OCI-M2 (cell line): Measurements from ENCODE around the gene ACSL3.
"Not testable (repeated sequence)": the region's sequence is repeated elsewhere in the genome, so short reads cannot be mapped to it uniquely, and the experiment has no call there.

ENCODE experiments used
- DNase-seq: peaks from one replicate; lab custom pipeline; 2025; ENCODE audit not compliant: unreplicated experiment; lab: John Stamatoyannopoulos, UW

The ACSL3 gene

DNA sequence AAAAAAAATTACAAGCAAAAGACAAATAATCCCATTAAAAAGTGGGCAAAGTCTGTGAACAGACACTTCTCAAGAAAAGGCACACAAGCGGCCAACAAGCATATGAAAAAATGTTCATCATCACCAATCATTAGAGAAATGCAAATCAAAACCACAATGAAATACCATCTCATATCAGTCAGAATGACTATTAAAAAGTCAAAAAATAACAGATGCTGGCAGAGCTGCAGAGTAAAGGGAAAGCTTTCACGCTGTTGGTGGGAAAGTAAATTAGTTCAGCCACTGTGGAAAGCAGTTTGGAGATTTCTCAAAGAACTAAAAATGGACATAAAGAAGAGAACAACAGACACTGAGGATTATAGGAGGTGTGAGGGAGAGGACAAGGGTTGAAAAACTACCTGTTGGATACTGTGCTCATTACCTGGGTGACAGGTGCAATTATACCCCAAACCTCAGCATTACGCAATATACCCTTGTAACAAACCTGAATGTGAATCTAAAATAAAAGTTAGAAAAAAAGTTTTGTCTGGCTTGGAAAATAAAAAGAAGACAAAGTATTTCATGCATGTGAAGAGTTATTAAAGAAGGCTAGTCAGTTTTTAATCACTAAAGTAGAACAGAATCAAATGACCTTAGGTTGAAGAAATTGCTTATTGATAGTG lies 8.7 kb upstream of the ACSL3 start:
- no peak for DNase-seq

DNA sequence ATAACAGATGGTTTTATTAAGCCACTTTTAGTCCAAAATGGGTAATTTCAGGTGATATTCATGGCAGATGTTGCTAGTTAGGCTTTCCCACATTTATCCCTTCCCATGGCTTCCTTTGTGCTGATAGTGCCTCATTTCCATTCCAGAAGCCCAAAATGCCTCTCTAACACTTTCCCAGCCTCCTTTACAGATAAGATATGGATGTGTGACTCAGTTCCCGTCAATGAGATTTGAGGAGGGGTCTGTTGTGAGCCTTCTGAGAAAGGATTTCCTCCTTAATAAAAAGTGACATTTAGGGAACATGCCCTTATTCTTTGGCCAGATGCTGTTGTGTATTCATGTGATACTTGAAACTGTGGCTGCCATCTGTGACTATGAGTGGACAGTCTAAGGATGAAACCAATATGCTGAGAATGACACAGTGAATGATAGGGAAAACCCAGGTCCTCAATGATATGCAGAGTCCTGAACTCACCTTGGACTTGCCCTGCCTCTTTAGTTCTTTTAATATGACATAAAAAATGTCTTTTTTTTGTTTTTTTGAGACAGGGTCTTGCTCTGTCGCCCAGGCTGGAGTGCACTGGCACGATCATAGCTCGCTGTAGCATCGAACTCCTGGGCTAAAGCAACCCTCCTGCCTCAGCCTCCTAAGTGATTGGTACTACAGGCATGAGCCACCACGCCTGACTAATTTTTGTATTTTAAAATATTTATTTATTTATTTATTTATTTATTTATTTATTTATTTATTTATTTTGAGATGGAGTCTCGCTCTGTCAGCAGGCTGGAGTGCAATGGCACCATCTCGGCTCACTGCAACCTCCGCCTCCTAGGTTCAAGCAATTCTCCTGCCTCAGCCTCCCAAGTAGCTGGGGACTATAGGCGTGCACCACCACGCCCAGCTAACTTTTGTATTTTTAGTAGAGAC lies 5.8 kb upstream of the ACSL3 start:
- no peak for DNase-seq

DNA sequence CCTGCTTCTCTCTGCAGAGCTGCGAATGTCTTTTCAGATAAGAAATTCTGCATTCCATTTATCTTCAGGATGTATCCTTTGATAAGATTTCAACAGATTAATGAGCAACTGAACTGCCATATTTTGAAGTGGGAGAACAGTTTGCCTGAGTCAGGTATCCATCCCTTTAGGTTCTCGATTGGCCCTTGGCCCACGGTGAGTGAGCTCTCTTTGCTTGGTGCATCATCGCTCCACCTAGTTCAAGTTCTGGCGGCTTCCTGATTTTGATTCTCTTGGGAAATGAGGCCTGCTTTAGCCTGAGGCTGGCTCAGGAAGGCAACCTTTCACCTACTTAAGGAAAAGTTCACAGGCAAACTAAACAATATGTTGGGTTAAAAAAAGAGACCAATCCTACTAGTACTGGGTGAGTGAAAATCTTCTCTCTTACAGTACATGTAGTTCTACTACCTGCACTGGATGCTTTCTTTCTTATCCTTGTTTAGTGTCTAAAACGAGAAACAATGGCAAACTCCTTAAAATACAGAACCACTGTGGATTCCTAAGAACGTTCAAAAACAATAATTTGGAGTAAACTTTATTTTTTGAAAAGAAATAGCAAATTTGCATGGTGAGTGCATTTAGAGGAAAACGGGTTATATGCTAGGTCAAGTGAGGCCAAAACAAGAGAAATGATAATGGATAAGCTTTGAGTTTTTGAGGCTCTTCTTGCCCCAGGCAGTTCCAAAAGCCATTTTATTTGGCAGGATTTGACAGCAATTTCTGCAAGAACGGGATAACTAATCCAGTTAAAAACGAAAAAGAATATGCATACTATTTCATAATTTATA lies 837 bp upstream of the ACSL3 start:
- DNase-seq = no peak

DNA sequence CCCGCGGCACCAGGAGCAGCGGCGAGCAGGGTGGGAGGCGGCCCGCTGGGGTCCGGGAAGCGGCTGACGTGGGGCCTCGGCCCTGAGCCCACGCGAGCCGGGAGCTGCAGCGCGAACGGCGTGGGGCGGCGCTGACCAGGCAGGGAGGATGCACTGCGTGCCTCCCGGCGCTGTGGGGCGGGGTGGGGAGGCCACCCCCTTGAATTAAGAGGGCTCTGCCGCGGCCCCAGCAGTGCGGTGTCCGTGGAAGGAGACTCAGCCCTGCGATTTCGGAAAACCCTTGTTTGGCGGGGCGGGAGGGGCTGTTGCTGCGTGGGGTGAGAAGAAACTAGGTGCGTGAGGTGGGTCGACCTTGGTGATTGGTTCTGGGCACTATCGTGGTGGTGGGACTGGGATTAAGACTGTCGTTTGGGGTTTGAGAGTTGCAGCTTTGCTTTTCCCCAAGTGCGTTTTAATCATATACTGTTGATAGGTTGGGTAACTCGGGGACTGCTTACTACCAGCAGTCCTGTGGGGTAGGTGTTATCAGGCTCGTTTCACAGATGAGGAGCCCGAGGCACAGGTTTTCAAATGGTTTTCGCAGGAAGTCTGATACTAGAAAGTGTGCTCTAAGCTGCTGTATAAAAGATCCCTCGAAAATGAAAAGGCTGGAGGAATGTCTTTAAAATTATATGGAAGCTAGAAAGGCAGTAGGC lies 722 bp downstream of the ACSL3 start:
- no peak for DNase-seq

DNA sequence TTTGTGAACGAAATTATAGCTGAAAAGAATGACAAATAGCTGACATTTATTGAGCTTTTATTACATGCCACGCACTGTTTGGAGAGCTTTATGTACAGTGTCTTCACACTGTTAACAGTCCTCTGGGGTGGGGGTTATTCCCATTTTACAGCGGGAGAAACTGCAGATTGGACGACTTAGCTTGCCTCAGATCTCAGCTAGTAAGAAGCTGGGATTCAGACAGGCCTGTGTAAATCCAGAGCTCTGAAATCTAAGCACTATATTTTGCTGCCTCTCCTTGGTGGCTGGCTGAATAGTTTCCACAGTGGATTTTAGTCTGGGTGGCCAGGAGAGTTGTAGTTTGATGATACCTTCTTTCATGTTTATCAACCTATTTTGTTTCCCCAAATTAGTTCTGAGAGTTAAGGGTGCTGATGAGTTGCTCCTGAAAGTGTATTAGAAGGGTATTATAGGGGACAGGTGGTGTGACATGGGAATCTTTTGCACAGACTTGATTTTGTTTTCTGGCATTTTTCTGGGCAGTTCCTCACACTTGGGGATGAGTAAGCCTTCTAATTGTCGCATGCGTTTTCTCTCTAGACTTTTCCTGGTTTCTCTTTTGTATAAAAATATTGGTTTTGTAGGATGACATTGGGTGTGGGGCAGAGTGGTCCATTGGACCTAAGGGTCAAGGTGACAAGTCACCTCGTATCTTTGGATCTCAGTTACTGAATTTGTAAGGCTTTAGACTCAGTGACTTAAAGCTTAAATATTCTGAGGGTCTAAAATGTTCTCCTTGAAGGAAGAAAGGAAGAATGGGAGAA lies 1.5 kb downstream of the ACSL3 start:
- DNase-seq = no peak

DNA sequence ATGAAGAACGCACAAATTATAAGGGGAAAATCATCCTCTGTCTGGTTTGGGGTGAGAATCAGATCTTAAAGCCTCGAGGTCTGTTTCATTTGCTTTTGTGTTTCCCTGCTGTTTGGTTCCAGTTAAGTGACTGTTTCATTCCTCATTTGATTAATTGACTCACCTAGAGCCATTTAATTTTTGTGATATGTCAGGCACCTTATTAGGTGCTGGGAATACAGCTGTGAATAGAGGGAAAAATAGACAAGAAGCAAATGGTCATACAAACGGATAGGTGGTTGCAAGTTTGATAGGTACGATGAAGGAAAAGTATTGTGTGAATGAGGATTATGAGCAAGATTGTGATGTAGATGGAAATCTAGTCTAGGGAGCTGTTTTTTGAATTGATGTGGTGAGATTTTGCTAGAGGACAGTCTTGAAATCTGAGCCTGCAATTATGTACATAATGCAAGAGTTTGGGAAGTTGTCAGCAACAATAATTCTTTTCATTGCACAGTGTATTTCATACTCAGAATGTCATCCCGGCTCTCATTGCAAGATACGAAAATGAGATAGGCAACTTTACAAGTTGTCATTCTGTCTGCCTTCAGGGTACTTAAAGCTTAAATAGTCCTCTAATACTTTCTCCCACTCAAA lies 2.2 kb downstream of the ACSL3 start:
- DNase-seq = no peak

DNA sequence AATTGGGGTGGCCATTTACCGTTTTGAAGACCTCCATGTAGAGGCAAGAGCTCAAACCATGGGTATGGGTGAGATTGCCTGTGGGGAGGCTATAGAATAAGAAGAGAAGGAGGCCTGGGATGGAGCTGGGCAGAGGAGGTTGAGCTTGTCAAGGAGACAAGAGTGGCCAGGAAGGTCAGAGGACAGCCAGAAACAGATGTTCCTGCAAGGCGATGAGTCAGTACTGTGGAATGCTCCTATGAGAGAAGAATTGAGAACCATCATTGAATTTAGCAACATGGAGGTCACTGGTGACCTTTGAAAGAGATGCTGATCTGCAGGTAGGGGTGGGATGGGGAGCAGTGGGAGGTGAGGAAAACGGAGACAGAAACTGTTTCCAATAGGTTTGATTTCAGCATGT lies 3.5 kb downstream of the ACSL3 start:
- DNase-seq = no peak

DNA sequence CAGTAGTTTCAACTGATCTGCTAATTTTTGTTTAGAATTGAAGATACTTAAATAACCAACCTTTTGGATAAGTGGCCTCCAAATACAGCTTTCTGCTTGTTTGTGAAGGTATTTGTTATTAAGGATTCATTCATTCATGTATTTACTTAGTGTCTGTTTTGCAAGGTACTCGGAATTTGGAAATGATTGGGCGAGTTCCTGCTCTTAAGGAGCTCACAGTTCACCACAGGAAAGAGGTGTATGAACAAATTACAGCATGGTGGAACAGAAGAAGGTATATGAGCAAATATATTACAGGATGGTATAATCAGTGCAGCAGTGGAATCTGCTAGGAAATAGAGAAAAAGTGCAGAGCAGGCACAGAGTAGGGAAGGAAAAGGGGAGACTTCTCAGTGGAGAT lies 4.5 kb downstream of the ACSL3 start:
- no peak for DNase-seq

DNA sequence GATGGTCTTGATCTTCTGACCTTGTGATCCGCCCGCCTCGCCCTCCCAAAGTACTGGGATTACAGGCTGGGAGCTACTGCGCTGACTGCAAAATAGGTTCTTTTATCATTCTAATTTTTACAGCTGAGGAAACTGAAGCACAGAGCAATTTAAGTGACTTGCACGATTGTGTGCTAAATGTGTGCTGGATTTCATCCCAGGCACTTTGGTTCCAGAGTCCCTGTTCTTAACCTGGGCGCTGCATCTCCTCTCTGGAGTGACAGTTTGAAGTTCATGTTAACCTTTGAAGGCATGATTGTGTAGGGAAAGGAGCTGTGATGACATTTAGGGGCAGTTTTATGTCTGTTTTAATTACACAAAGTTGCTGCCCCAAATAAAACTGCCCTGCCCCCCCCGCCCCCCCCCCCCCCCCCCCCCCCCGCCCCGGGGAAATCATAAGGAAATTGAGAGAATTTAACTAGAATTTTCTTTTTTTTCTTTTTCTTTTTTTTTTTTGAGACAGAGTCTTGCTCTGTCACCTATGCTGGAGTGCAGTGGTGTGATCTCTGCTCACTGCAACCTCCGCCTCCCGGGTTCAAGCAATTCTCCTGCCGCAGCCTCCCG lies 5.6 kb downstream of the ACSL3 start:
- no peak for DNase-seq

DNA sequence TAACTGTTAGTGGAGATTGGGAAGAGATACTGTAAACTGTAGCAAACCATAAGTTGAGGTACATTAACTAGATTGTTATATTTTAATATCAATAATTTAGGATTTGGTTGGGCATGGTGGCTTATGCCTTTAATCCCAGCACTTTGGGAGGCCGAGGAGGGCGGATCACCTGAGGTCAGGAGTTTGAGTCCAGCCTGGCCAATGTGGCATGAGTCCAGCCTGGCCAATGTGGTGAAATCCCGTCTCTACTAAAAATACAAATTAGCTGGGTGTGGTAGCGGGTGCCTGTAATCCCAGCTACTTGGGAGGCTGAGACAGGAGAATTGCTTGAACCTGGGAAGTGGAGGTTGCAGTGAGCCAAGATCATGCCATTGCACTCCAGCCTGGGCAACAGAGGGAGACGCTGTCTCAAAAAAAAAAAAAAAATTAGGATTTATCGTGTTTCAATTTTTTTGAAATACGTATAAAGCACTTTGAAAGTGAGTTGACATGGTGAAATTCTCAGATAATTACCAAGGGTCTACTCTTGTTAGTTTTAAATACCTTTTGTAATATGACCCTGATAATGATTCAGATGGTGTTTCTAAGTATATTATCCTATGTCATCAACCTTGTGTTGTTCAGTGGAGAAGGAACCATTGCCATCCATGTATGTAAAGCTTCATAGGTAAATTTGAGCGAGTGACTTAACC lies 7.9 kb downstream of the ACSL3 start:
- not testable (repeated sequence) for DNase-seq

DNA sequence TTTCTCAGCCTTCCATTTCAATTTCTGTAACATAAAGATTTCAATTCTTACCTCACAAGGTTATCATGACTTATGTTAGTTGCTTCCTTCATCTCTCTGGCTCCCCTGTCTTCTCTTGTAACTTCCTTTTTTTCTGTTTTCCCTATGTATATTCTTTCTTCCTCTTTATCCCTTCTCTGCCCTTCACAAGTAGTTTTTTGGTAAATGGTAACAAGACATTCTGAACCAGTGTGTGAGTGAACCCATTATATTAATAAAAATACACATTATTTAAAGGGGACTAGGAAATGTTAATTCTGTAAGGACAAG lies 8.4 kb downstream of the ACSL3 start:
- DNase-seq = no peak

DNA sequence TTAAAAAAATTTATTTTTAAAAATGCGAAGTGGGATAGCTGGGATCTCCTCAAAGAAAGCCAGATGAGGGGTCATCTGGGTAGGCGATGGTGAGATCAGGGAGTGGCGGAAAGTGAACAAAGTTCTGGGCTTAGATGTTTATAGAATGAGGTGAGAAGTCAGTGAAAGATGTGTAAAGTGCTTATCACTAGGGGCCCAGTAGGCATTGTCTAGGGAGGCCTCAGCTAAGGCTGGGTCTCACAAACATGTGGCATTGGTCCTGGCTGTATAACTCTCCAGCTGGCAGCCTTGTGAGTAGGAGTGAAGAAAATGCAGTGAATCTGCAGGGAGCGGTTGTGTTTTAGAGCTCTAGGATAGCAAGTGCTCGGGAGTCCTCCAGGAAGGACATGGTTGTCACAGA lies 10.5 kb downstream of the ACSL3 start:
- DNase-seq = no peak

DNA sequence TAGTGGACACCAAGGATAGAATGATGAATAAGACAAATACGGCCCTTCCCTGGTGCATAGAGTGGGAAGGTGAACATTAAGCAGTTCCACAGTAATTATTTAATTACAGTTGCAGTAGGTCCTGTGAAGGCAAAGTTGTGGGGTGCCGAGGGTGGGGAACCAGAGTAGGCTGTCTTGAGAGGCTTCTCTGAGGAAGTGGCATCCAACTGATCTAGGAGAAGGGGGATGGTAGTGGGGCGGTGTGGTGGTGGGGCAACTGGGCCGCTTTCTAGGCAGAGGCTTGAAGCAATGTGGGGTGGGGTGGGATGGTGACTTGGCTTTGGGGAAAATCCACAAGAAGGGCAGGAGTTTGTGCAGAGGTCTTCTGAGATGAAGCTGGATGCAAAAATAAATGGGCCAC lies 11.7 kb downstream of the ACSL3 start:
- DNase-seq = no peak

DNA sequence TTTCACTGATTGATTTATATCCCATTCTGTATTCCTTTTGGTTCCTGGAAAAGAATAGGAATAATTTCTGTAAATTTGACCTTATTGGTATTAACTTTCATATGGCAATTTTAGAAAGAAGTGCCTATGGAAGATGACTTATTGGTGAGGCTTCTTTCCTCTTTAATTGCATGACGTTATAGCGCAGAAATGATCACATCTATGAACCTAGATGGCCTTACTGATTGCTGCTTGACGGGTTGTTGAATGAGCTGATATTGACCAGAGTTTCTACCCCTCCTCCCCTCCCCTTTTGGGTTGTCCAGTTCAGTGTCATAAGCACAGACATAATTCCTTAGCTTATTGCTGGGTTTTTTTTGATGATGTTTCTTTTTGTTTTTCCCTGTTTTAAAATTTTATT lies 14.6 kb downstream of the ACSL3 start:
- no peak for DNase-seq

DNA sequence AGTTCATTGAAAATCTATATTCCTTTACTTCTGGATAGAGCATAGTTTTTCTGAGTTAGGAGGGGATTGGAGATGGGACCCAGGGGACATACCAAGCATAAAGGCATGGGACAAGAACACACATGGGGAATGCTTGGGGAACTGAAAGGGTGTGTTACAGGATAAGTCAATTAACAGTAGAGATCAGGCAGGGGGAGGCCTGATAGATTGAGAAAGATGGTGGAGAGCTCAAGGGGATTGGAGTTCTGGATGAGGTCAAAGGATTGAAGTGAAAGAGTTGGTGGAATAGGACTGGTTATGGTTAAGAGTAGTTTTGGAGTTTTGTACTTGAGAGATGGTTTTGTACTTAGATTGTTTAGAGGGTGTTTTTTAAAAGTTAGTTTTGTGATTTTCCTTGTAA lies 16.1 kb downstream of the ACSL3 start:
- no peak for DNase-seq

DNA sequence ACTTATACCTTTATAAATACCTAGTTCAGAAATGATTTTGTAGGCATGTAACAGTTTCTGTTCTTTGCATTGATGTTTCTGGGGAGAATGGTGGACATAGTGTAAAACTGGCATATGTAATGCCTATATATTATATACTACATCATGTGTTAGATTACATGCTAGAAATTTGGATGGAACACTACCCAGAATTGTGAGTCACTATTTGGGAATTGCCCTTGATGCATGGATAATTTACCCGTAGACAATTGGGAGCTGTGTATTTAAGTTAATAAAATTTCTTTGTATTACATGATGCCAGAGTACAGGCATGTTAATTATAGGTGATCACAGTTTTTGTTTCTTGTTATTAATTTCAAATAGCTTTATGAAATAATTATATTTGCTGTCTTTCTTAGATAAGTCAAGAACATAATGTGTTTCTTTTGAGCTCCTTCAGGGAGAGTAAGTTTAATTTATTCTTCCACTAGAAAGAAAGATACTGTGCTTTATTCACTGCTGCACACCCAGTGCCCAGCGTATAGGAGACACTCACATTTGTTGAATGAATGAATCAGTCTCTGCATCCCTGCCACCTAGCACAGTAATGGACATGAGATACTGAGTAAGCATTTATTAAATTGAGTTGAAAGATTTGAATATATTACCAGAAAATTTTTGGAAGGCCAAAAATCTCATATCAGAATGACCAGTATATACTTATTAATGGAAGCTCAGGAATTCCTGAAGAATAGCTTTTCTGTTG lies 16.9 kb downstream of the ACSL3 start:
- DNase-seq = no peak

DNA sequence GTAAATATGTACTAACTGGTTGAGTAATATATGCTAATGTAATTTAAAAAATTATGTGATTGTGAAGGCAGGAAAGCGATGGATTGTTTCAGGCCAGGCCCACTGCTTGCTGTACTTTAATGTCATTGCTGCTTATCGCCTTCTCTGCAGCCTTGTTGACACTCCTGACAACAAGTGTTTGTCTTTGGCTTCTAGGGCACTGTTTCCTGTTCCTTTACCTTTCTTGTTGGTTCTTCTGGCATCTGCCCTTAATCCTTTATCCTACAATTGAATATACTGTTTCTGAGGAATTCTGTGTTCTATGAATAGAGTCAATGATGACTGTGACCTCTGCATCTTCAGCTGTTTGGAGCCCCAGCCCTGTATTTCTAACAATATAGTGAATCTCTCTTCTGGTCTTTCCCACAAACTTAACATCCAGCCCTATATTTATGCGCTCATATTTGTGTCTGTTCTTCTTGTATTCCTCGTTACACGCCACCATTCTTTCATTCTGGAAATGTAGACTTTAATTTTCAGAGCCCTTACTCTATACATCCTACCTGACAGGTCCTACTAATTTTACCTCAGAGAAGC lies 17.6 kb downstream of the ACSL3 start:
- no peak for DNase-seq
